HepG2 (cell line): ENCODE data around the gene HNRNPH2. TPM values are rescaled to one million over a fixed set of nuclear protein-coding genes. Genes with fewer than 3 reads are reported as not detected.

ENCODE experiments used
- ATAC-seq: fragments of 200-7000 bp; cut with Tn5 transposase; 3 replicates; pipeline ENCODE4 v1.9.1; 2020; ENCODE audit warnings: mild to moderate bottlenecking, moderate library complexity
- BruUV-seq: library from RNA; stranded (reverse); fragments of 400-500 nt; replicated peaks from 2 replicates; lab custom pipeline; 2021; lab: Mats Ljungman, UMichigan
- CTCF ChIA-PET: fragments of 300-600 bp; formaldehyde crosslinking; extraction: SDS; loops from one replicate; lab custom pipeline; 2021; ENCODE audit warnings: low total read pairs, inconsistent platforms, low intra/inter-chr PET ratio; lab: Yijun Ruan, JAX
- POLR2A ChIA-PET: fragments of 350-600 bp; sonication (Branson Sonifier 250); formaldehyde crosslinking; loops from one replicate; lab custom pipeline; 2020; ENCODE audit warnings: antibody characterized with exemption, inconsistent platforms; lab: Yijun Ruan, JAX
- DNase-seq: peaks from one replicate; pipeline ENCODE4 v3.0.0-alpha.2; 2015; ENCODE audit warnings: low spot score
- FAIRE-seq: peaks from 3 replicates; lab custom pipeline; 2011; peaks lifted over from hg19 to GRCh38; lab: Jason Lieb, UNC
- H2AFZ ChIP-seq: one replicate; pipeline ENCODE4 v1.6.1; 2011; ENCODE audit warnings: low read length, inconsistent platforms
- H3K27ac ChIP-seq: fragments of 300-600 bp; 3 replicates; pipeline ENCODE4 v1.8.0; 2011; ENCODE audit warnings: mixed run types, mild to moderate bottlenecking, mixed read lengths, low read length, inconsistent platforms; ENCODE audit not compliant: insufficient read depth; ENCODE audit errors: extremely low read length
- H3K27me3 ChIP-seq, 2 experiments: fragments of 200-600 bp in 1 of 2; 2 replicates in 1 of 2; 3 replicates in 1 of 2; pipeline versions ENCODE4 v1.6.0 to v1.8.0; 2011; ENCODE audit warnings: low read length in 2 of 2, mild to moderate bottlenecking in 2 of 2, moderate library complexity in 2 of 2, inconsistent platforms in 1 of 2; ENCODE audit not compliant: insufficient read depth in 2 of 2, control insufficient read depth in 1 of 2
- H3K36me3 ChIP-seq, 2 experiments: fragments of 200-600 bp in 1 of 2; replicated peaks in 1 of 2; 2 replicates in 1 of 2; 3 replicates in 1 of 2; pipeline versions ENCODE4 v1.5.1 to v1.8.0; 2011; ENCODE audit warnings: low read length in 2 of 2, inconsistent platforms in 1 of 2; ENCODE audit not compliant: insufficient read depth in 2 of 2, control insufficient read depth in 1 of 2
- H3K4me1 ChIP-seq: 2 replicates; pipeline ENCODE4 v1.5.1; 2012; ENCODE audit warnings: low read length, inconsistent platforms; ENCODE audit not compliant: insufficient read depth
- H3K4me2 ChIP-seq: 2 replicates; pipeline ENCODE4 v1.6.0; 2011; ENCODE audit warnings: low read depth, low read length, inconsistent platforms
- H3K4me3 ChIP-seq, 3 experiments: fragments of 200-600 bp in 1 of 3; sonication (generic), shearing (Covaris generic) in 1 of 3; replicated peaks in 1 of 3; 2 replicates each; pipeline ENCODE4 v1.5.1; 2011 to 2016; ENCODE audit warnings: low read length in 3 of 3, inconsistent platforms in 2 of 3, low read depth in 2 of 3, mild to moderate bottlenecking in 2 of 3, control low read depth in 1 of 3, mixed read lengths in 1 of 3; ENCODE audit not compliant: insufficient read depth in 1 of 3
- H3K79me2 ChIP-seq: one replicate; pipeline ENCODE4 v1.6.1; 2011; ENCODE audit warnings: low read length, inconsistent platforms; ENCODE audit not compliant: insufficient read depth
- H3K9ac ChIP-seq: 2 replicates; pipeline ENCODE4 v1.6.0; 2011; ENCODE audit warnings: mild to moderate bottlenecking, low read depth, low read length, inconsistent platforms; ENCODE audit not compliant: insufficient read depth
- H3K9me3 ChIP-seq: 2 replicates; pipeline ENCODE4 v1.5.1; 2012; ENCODE audit warnings: mild to moderate bottlenecking, low read length
- H4K20me1 ChIP-seq: 2 replicates; pipeline ENCODE4 v1.6.0; 2011; ENCODE audit warnings: inconsistent platforms, mild to moderate bottlenecking, low read length, moderate library complexity; ENCODE audit not compliant: insufficient read depth
- WGBS: methylation state at CpG from one replicate; pipeline ENCODE4 v1.1.6; 2017; ENCODE audit warnings: low lambda C conversion rate; 5-methylcytosine and 5-hydroxymethylcytosine counted together
- in situ Hi-C: cut with HindIII; loops from 2 replicates; pipeline ENCODE4 v1.10.0; 2017; ENCODE audit warnings: low pct_unique_long_range_greater_than_20kb; ENCODE audit not compliant: extremely low pct_ligation_motif_present
- intact Hi-C: fragments of 100-400 bp; cut with micrococcal nuclease; formaldehyde crosslinking; loops from one replicate; pipeline ENCODE4 v1.10.0; 2022; ENCODE audit not compliant: unreplicated experiment
- polyA plus RNA-seq, 8 experiments: library from polyadenylated mRNA; depleted of rRNA in 3 of 8; stranded (reverse) in 7 of 8; unstranded in 1 of 8; fragments of >200 nt; fragmentation: Illumina TruSeq in 4 of 8; extraction: Trizol in 4 of 8; gene quantifications; 2 replicates each; pipeline versions ENCODE4 v1.2.1 to v1.2.3, GENCODE V29; 2011 to 2016; ENCODE audit warnings: low read depth in 4 of 8, missing spikeins in 1 of 8, mixed read lengths in 1 of 8; ENCODE audit not compliant: insufficient read depth in 1 of 8
- total RNA-seq, 5 experiments: library from RNA; depleted of rRNA; stranded (reverse); fragments of >200 nt; fragmentation: Illumina TruSeq; extraction: Trizol; gene quantifications; 2 replicates each; pipeline ENCODE4 v1.2.3, GENCODE V29; 2016; ENCODE audit warnings: low read depth in 1 of 5
- TF ChIP-seq, protein P1 (sequence below), 2 experiments: fragments of 450-650 bp in 1 of 2; sonication (generic) in 1 of 2; formaldehyde crosslinking; IDR thresholded peaks; 2 replicates each; pipeline versions ENCODE4 v1.5.0 to v1.8.0; 2020 to 2022; ENCODE audit warnings: mild to moderate bottlenecking in 1 of 2, missing genetic modification reagents in 1 of 2
- TF ChIP-seq, protein P2 (sequence below): sonication (generic); formaldehyde crosslinking; IDR thresholded peaks from 2 replicates; pipeline ENCODE4 v1.8.0; 2022; ENCODE audit warnings: mild to moderate bottlenecking, missing genetic modification reagents, moderate library complexity
- TF ChIP-seq, protein P3 (sequence below): sonication (generic); formaldehyde crosslinking; IDR thresholded peaks from 2 replicates; pipeline ENCODE4 v1.5.0; 2020; ENCODE audit warnings: missing genetic modification reagents

The HNRNPH2 gene
- total and polyA plus RNA-seq, 2 of the 13 experiments (the other 11 are each of a cell fraction or from before 2014, with no cell fraction given): 23.8 to 56.9 TPM

DNA sequence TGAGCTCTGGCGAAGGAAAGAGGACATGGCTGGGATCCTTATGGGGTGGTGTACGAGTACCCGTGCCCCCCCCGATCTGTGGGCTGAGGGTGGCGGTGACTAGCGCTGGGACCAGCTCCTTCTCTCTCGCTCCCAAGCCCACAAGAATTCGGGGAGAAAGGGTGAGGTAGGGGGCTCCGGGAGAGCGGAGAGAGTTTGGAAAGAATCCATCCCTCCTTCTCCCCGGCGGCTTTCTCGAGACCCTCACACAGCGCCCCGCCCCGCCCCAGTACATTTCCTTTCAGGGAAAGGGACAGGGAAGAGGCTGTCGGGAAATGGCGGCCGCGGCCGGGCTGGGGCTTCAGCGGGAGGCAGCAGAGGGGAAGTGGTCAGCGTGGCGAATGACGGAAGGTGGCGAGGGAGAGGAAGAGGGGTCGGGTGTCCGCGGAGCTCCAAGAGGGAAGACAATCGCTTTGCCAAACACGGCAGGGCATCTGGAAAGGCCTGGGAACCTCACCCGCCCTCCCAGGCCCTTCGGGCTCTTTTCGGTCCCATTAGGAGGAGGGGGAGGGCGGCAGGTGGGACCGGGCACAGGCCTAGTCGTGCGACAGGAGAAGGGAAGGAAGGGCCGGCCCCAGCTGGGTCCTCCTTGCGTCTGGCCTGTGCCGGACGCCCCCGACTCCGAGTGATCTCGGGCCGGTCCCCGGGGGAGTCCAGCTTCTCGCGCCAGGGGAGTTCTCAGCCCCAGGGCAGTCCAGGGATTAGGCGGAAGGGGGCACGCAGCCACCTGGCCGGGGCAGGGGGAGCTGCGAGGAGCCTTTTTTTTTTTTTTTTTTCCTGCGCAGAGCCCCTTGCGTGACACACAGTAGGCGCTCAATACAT is 10.2 kb downstream of the HNRNPH2 start:
- in situ Hi-C loops: no loop called here
- no peaks in the 10 kb centered on the region for H3K36me3 ChIP-seq
- DNase-seq: no peak
- H3K9ac ChIP-seq: no peak overlapping the region
- FAIRE-seq: no peak
- H4K20me1 ChIP-seq: no peaks in the 10 kb centered on the region
- BruUV-seq: no TSS peak
- intact Hi-C loops: no loop called here
- H3K9me3 ChIP-seq: no peaks in the 10 kb centered on the region
- no peak overlapping the region for H2AFZ ChIP-seq
- H3K4me3 ChIP-seq: no peak overlapping the region
- POLR2A ChIA-PET: no interaction called here
- TF ChIP-seq, protein P1, sequence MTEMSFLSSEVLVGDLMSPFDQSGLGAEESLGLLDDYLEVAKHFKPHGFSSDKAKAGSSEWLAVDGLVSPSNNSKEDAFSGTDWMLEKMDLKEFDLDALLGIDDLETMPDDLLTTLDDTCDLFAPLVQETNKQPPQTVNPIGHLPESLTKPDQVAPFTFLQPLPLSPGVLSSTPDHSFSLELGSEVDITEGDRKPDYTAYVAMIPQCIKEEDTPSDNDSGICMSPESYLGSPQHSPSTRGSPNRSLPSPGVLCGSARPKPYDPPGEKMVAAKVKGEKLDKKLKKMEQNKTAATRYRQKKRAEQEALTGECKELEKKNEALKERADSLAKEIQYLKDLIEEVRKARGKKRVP (CRISPR knock-in tag; IDR thresholded peaks at IDR 0.05): no peak
- TF ChIP-seq, protein P2, sequence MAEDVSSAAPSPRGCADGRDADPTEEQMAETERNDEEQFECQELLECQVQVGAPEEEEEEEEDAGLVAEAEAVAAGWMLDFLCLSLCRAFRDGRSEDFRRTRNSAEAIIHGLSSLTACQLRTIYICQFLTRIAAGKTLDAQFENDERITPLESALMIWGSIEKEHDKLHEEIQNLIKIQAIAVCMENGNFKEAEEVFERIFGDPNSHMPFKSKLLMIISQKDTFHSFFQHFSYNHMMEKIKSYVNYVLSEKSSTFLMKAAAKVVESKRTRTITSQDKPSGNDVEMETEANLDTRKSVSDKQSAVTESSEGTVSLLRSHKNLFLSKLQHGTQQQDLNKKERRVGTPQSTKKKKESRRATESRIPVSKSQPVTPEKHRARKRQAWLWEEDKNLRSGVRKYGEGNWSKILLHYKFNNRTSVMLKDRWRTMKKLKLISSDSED (CRISPR knock-in tag): no peak
- TF ChIP-seq, protein P3, sequence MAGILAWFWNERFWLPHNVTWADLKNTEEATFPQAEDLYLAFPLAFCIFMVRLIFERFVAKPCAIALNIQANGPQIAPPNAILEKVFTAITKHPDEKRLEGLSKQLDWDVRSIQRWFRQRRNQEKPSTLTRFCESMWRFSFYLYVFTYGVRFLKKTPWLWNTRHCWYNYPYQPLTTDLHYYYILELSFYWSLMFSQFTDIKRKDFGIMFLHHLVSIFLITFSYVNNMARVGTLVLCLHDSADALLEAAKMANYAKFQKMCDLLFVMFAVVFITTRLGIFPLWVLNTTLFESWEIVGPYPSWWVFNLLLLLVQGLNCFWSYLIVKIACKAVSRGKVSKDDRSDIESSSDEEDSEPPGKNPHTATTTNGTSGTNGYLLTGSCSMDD: no peak
- TF ChIP-seq, all 625 proteins: peak for 0
- Histone ChIP-seq H3K4me2 (no peak overlapping the region), H3K27ac (no peak overlapping the region), H3K79me2 (no peaks in the 10 kb centered on the region), H3K27me3 (no peaks in the 10 kb centered on the region; a peak in 1 of 5 replicates), H3K4me1 (no peaks in the 10 kb centered on the region)
- WGBS: 60% methylated on average over 27 of the region's 56 CpGs
- ATAC-seq: no peak
- CTCF ChIA-PET: no interaction called here
